Spinal cord (tissue), 10 donors: ENCODE results near the gene HLA-DPA1. TPM values are rescaled to one million over a fixed set of nuclear protein-coding genes. Genes with fewer than 3 reads are reported as not detected.
"Not testable (repeated sequence)": the region's sequence is repeated elsewhere in the genome, so short reads cannot be mapped to it uniquely, and the experiment has no call there.

Experiments used
- DNase-seq, 6 donors: peaks; one replicate each; pipeline versions ENCODE4 v3.0.0 to v3.0.0-alpha.2; 2013 to 2015; ENCODE audit warnings: low spot score in 6 of 6, low read depth in 4 of 6
- H3K27ac ChIP-seq: one replicate; pipeline ENCODE4 v1.5.1; 2013; ENCODE audit warnings: low read depth, low read length, control low read depth
- H3K27me3 ChIP-seq: one replicate; pipeline ENCODE4 v1.6.1; 2013; ENCODE audit warnings: low read length; ENCODE audit not compliant: control insufficient read depth, insufficient read depth
- H3K36me3 ChIP-seq: one replicate; pipeline ENCODE4 v1.6.1; 2013; ENCODE audit warnings: low read length; ENCODE audit not compliant: control insufficient read depth, insufficient read depth
- H3K4me1 ChIP-seq: one replicate; pipeline ENCODE4 v1.6.1; 2013; ENCODE audit warnings: low read length; ENCODE audit not compliant: control insufficient read depth, insufficient read depth
- H3K4me3 ChIP-seq: one replicate; pipeline ENCODE4 v1.5.1; 2013; ENCODE audit warnings: low read depth, low read length, control low read depth
- H3K9me3 ChIP-seq: one replicate; pipeline ENCODE4 v1.6.1; 2013; ENCODE audit warnings: low read length; ENCODE audit not compliant: control insufficient read depth, insufficient read depth
- WGBS: methylation state at CpG from one replicate; pipeline ENCODE4 v1.1.5; 2013; ENCODE audit warnings: missing lambda C conversion rate; ENCODE audit not compliant: insufficient coverage; 5-methylcytosine and 5-hydroxymethylcytosine counted together
- polyA plus RNA-seq, 2 donors: library from polyadenylated mRNA; unstranded; fragments of 120-200 nt; gene quantifications; one replicate each; pipeline ENCODE4 v1.2.1, GENCODE V29; 2013; ENCODE audit not compliant: insufficient read length in 2 of 2
- total RNA-seq, 2 donors: library from RNA; depleted of rRNA in 1 of 2; stranded (reverse); fragments of 120-200 nt in 1 of 2; fragments of >200 nt in 1 of 2; gene quantifications; one replicate each; pipeline versions ENCODE4 v1.2.3 to v1.2.4, GENCODE V29; 2013 to 2014
- donor health status: healthy.

HLA-DPA1 gene
- total and polyA plus RNA-seq, 4 donors, result 6.6 to 23.1 (median 16.7) TPM

GRCh38 chr6:33070909-33071308 is 2.5 kb downstream of the HLA-DPA1 start:
- Histone ChIP-seq H3K4me3 (no peak overlapping the region), H3K27ac (no peak overlapping the region), H3K9me3 (no peaks in the 10 kb centered on the region), H3K4me1 (peaks cover 1% of the 10 kb centered on the region), H3K36me3 (no peaks in the 10 kb centered on the region), H3K27me3 (no peaks in the 10 kb centered on the region)
- WGBS, result no CpG with 5 or more reads among the region's 2 CpGs
- no peak for DNase-seq

DNA sequence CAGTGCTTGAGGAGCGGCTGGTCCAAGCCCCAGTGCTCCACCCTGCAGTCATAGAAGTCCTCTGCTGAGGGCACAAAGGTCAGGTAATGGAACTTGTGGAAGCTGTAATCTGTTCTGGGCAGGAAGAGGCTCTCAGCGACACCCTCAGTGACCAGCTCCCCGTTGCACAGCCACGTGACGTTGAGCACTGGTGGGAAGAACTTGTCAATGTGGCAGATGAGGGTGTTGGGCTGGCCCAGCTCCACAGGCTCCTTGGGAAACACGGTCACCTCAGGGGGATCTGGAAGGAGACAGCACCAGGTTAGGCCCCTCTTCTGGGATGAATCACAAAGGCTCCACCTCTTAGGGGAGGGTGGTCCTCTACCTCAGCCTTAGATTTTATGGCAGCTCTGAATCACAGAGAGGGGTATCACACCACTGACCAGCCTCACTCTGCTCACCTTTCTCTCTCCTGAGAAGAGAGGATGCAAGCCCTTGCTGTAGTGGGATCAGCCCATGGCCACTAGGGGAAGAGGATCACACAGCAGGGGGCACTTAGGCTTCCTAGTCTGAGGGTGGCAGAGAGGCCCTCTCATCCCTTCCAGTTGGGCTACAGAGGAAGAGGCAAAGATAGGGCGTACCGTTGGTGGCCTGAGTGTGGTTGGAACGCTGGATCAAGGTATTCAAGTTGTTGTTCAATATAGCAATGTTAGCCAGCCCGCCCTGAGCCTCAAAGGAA is 4.3 kb downstream of the HLA-DPA1 start:
- Histone ChIP-seq H3K4me3 (no peak overlapping the region), H3K27ac (no peak overlapping the region), H3K36me3 (no peaks in the 10 kb centered on the region), H3K4me1 (no peaks in the 10 kb centered on the region), H3K9me3 (no peaks in the 10 kb centered on the region), H3K27me3 (no peaks in the 10 kb centered on the region)
- WGBS, result 66% methylated on average over 7 of the region's 10 CpGs
- DNase-seq, result no peak

GRCh38 chr6:33066917-33067521 is 6.4 kb downstream of the HLA-DPA1 start:
- no peak overlapping the region for H3K4me3 ChIP-seq
- no peaks in the 10 kb centered on the region for H3K36me3 ChIP-seq
- no peak for DNase-seq
- no peaks in the 10 kb centered on the region for H3K9me3 ChIP-seq
- H3K27ac ChIP-seq, result no peak overlapping the region
- no peaks in the 10 kb centered on the region for H3K4me1 ChIP-seq
- WGBS, result no CpG with 5 or more reads among the region's 3 CpGs
- no peaks in the 10 kb centered on the region for H3K27me3 ChIP-seq

DNA sequence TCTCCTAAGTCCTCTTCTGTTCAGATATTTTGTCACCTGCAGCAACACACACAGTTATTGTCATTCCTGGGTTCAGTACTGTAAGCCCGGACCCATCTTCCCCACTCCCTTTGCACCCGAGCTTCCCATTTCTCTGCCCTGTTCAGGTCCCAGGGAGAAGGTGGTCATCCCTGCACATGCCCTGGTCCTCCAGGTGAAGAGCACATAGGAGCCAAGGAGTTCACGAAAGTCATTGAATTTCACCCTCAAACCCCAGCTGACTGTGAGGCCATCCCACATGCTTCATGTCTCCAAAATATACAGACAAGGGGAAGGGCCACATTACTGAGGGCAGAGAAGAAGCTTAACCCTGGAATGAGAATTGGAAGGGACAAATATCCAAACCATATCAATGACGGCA is 8.1 kb downstream of the HLA-DPA1 start:
- Histone ChIP-seq H3K27ac (no peak overlapping the region), H3K4me3 (no peak overlapping the region), H3K9me3 (no peaks in the 10 kb centered on the region), H3K36me3 (no peaks in the 10 kb centered on the region), H3K4me1 (no peaks in the 10 kb centered on the region), H3K27me3 (no peaks in the 10 kb centered on the region)
- DNase-seq, result no peak
- WGBS, result 58% methylated on average over 2 of the region's 4 CpGs

DNA sequence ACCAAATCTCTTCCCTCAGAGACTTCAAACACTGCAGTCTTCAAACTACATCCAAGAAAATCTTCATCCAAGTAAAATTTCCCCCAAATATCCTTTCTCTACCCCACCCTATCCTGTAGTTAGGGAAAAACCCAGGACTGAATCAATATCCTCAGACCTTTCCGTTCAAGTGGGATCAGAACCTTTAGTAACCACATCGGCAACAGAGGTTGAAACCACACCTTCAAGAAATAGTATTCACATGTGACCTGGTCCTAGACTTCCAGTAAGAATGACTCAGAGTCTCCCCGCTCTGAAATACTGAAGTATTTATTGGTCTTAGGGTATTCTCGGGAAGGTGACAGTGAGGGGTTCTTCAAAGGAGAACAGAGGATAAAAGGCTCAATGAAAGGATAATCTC is 8.7 kb downstream of the HLA-DPA1 start:
- no CpG with 5 or more reads among the region's 4 CpGs for WGBS
- no peak overlapping the region for H3K27ac ChIP-seq

GRCh38 chr6:33063435-33063834 is 10.0 kb downstream of the HLA-DPA1 start:
- not testable (repeated sequence) for H3K36me3 ChIP-seq, H3K4me1 ChIP-seq, DNase-seq, H3K4me3 ChIP-seq, H3K9me3 ChIP-seq, H3K27ac ChIP-seq, H3K27me3 ChIP-seq
- no CpG with 5 or more reads among the region's 5 CpGs for WGBS

More for the DNA sequence above, 8.7 kb downstream of the HLA-DPA1 start:
- DNase-seq, result no peak
- H3K4me3 ChIP-seq, result no peak overlapping the region
- H3K9me3 ChIP-seq, result no peaks in the 10 kb centered on the region
- H3K4me1 ChIP-seq, result no peaks in the 10 kb centered on the region
- no peaks in the 10 kb centered on the region for H3K27me3 ChIP-seq
- no peaks in the 10 kb centered on the region for H3K36me3 ChIP-seq

DNA sequence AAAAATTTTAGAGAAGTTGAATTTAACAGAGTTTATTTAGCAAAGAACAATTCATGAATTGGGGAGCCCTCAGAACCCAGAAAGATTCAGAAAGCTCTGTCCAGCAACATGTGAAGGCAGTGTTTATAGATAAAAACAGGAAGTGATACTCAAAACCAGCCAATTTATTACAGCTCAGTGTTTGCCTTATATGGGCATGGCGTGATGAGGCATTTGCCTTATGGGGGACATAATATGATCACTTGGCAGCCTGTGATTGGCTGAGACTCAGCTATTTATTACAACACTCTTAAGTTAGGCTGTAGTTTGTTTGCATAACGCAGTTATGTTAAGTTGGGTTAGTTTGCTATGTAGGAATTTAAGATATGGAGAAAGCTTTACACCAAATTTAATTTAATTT is 11.5 kb downstream of the HLA-DPA1 start:
- no peak for DNase-seq
- WGBS, result no CpG with 5 or more reads among the region's 2 CpGs
- H3K9me3 ChIP-seq, result no peaks in the 10 kb centered on the region
- no peaks in the 10 kb centered on the region for H3K4me1 ChIP-seq
- no peak overlapping the region for H3K27ac ChIP-seq
- no peaks in the 10 kb centered on the region for H3K36me3 ChIP-seq
- no peak overlapping the region for H3K4me3 ChIP-seq
- no peaks in the 10 kb centered on the region for H3K27me3 ChIP-seq

DNA sequence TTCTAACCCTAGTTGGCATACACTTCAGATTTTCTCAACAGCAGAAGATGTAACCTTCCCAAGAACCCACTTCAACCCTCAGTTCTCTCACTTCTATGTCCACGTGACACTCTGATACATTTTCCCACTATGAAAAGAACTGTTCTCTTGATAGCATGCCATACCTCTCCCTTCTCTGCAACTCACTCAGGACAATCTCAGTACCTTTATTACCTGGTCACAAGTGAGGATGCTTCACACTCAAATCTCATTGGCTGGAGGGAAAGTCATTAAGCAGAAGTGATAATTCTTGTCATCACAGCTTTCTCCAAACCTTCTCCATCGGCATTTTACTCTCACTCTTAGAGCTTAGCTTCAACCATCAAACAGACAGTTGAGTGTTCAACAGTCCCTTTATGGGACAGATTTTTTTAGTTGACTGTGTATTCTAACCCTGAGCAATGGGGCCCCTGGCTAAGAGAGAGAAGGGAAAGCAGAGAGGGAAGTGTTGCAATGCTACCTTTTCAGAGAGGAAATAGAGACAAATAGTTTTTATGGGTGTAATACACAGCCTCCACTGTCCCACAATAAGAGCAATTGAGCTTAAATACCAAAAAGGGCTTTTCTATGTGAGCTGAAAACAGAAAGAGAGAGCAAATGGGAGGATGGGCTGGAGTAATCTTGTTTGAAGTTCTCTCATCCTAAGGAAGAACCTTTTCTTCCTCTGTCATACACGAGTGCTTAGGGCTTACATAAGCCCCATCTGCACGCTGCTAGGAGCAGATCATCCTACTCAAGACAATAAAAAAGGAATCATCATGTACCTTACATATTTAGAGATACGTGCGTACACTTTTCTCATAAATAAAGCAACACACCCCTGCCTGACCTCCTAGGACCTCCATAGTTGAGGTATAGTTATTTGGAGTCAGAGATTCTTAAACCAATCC is 16.0 kb downstream of the HLA-DPA1 start:
- Histone ChIP-seq H3K27ac (no peak overlapping the region), H3K9me3 (no peaks in the 10 kb centered on the region)
- no peak for DNase-seq

GRCh38 chr6:33053230-33053629 is 20.2 kb downstream of the HLA-DPA1 start:
- H3K27ac ChIP-seq, result no peak overlapping the region
- no peak overlapping the region for H3K4me3 ChIP-seq
- H3K27me3 ChIP-seq, result no peaks in the 10 kb centered on the region
- H3K9me3 ChIP-seq, result no peaks in the 10 kb centered on the region
- 79% methylated on average over 3 of the region's 4 CpGs for WGBS
- DNase-seq, result no peak
- no peaks in the 10 kb centered on the region for H3K4me1 ChIP-seq
- H3K36me3 ChIP-seq, result no peaks in the 10 kb centered on the region

More for the DNA sequence above, 16.0 kb downstream of the HLA-DPA1 start:
- Histone ChIP-seq H3K4me3 (no peak overlapping the region), H3K36me3 (no peaks in the 10 kb centered on the region), H3K27me3 (no peaks in the 10 kb centered on the region), H3K4me1 (no peaks in the 10 kb centered on the region)
- 88% methylated on average over 1 of the region's 6 CpGs for WGBS
